Body of pancreas (tissue), 4 donors: Measurements from ENCODE around the gene IGF1R.

Experiments
- POLR2A ChIP-seq, 3 donors: fragments of 450-650 bp; IDR thresholded peaks; one replicate each; pipeline ENCODE4 v1.6.1; 2016; ENCODE audit warnings: antibody characterized with exemption in 3 of 3, mild to moderate bottlenecking in 2 of 3
- TF ChIP-seq, protein P1 (sequence below), 7 experiments: fragments of 450-650 bp in 4 of 7; fragments of 200-600 bp in 3 of 7; sonication (generic) in 3 of 7; IDR thresholded peaks; one replicate each; pipeline ENCODE4 v1.5.1; 2016 to 2019; ENCODE audit warnings: antibody characterized with exemption in 7 of 7

DNA sequence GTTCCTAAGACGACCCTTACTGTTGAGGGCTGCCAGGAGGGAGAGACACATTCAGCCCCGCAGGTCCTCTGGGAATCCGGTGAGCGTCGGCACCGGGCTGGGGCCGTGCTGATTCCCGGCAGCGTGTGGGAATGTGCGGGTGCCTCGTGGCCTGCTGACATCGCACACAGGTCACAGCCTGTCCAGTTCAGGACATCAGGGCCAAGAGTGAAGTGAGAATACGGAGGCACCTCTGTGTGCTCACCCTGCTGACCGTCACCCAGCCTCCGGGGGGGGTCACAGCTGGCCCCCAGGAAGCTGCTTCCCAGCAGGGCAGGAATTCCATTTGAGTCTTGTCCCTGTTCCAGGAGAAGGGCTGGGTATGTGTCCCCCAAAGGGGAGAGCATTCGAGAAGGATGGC, 305.6 kb downstream of the IGF1R start:
- no peak for TF ChIP-seq POLR2A (IDR thresholded peaks at IDR 0.05)
- TF ChIP-seq, protein P1, sequence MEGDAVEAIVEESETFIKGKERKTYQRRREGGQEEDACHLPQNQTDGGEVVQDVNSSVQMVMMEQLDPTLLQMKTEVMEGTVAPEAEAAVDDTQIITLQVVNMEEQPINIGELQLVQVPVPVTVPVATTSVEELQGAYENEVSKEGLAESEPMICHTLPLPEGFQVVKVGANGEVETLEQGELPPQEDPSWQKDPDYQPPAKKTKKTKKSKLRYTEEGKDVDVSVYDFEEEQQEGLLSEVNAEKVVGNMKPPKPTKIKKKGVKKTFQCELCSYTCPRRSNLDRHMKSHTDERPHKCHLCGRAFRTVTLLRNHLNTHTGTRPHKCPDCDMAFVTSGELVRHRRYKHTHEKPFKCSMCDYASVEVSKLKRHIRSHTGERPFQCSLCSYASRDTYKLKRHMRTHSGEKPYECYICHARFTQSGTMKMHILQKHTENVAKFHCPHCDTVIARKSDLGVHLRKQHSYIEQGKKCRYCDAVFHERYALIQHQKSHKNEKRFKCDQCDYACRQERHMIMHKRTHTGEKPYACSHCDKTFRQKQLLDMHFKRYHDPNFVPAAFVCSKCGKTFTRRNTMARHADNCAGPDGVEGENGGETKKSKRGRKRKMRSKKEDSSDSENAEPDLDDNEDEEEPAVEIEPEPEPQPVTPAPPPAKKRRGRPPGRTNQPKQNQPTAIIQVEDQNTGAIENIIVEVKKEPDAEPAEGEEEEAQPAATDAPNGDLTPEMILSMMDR (IDR thresholded peaks at IDR 0.05), result no peak
